Smooth muscle cell (in vitro differentiated cells): ENCODE measurements around the gene HMX2. TPM values are rescaled to one million over a fixed set of nuclear protein-coding genes. Genes with fewer than 3 reads are reported as not detected.
"Not testable (repeated sequence)": the region's sequence is repeated elsewhere in the genome, so short reads cannot be mapped to it uniquely, and the experiment has no call there.

Experiments used
- DNase-seq: peaks from one replicate; lab custom pipeline; 2025; ENCODE audit not compliant: unreplicated experiment; lab: John Stamatoyannopoulos, UW
- H2AFZ ChIP-seq: fragments of 200-600 bp; sonication (generic); 2 replicates; pipeline ENCODE4 v1.6.0; 2016; ENCODE audit warnings: antibody characterized with exemption, low read depth, mild to moderate bottlenecking
- H3F3A ChIP-seq: fragments of 200-600 bp; sonication (generic); 2 replicates; pipeline ENCODE4 v1.6.0; 2017; ENCODE audit warnings: antibody characterized with exemption, low read depth
- H3K27ac ChIP-seq: fragments of 200-600 bp; sonication (generic); 2 replicates; pipeline ENCODE4 v1.5.1; 2016; ENCODE audit warnings: low read depth, mild to moderate bottlenecking
- H3K27me3 ChIP-seq: fragments of 200-600 bp; sonication (generic); 2 replicates; pipeline ENCODE4 v1.6.1; 2016; ENCODE audit warnings: low read depth, mild to moderate bottlenecking
- H3K36me3 ChIP-seq: fragments of 200-600 bp; sonication (generic); 2 replicates; pipeline ENCODE4 v1.5.1; 2016; ENCODE audit warnings: low read depth
- H3K4me1 ChIP-seq: fragments of 200-600 bp; sonication (generic); 2 replicates; pipeline ENCODE4 v1.5.1; 2016; ENCODE audit warnings: low read depth
- H3K4me2 ChIP-seq: fragments of 200-600 bp; sonication (generic); 2 replicates; pipeline ENCODE4 v1.6.0; 2016; ENCODE audit warnings: mild to moderate bottlenecking
- H3K4me3 ChIP-seq: fragments of 200-600 bp; sonication (generic); 2 replicates; pipeline ENCODE4 v1.5.1; 2016; ENCODE audit warnings: mild to moderate bottlenecking
- H3K79me2 ChIP-seq: fragments of 200-600 bp; sonication (generic); 2 replicates; pipeline ENCODE4 v1.6.0; 2016; ENCODE audit warnings: low read depth, mild to moderate bottlenecking
- H3K9ac ChIP-seq: fragments of 200-600 bp; sonication (generic); 2 replicates; pipeline ENCODE4 v1.6.0; 2016; ENCODE audit warnings: low read depth
- H3K9me3 ChIP-seq: fragments of 200-600 bp; sonication (generic); replicated peaks from 2 replicates; pipeline ENCODE4 v1.5.1; 2016; ENCODE audit warnings: low read depth
- H4K20me1 ChIP-seq: fragments of 200-600 bp; sonication (generic); 2 replicates; pipeline ENCODE4 v1.6.0; 2016; ENCODE audit warnings: low read depth
- CTCF ChIP-seq: fragments of 200-600 bp; sonication (generic); IDR thresholded peaks from 2 replicates; pipeline ENCODE4 v1.5.1; 2017; ENCODE audit warnings: borderline replicate concordance, mild to moderate bottlenecking, antibody characterized with exemption; ENCODE audit not compliant: insufficient read depth, poor library complexity, severe bottlenecking
- WGBS: methylation state at CpG from one replicate; pipeline ENCODE4 v1.1.7; 2016; ENCODE audit warnings: low lambda C conversion rate; 5-methylcytosine and 5-hydroxymethylcytosine counted together
- polyA plus RNA-seq: library from polyadenylated mRNA; unstranded; fragments of >200 nt; fragmentation: Nextera tagmentation; extraction: Ambion mirVana; gene quantifications from 2 replicates; pipeline ENCODE4 v1.2.1, GENCODE V29; 2016
- total RNA-seq: library from RNA; depleted of rRNA; stranded (reverse); fragments of >200 nt; gene quantifications from 2 replicates; pipeline ENCODE4 v1.2.3, GENCODE V29; 2014

Gene HMX2
- total and polyA plus RNA-seq, 2 experiments from 2014 or later = not detected

GRCh38 chr10:123166618-123167017 is 18.7 kb downstream of the HMX2 start:
- 100% methylated on average over 2 of the region's 2 CpGs for WGBS
- Histone ChIP-seq H3K4me1 (no peaks in the 10 kb centered on the region), H3K36me3 (peaks cover 28% of the 10 kb centered on the region)

GRCh38 chr10:123170961-123171360 is 23.0 kb downstream of the HMX2 start:
- H3K79me2 ChIP-seq = no peaks in the 10 kb centered on the region
- H3F3A ChIP-seq = no peaks in the 10 kb centered on the region
- no peak overlapping the region for H2AFZ ChIP-seq
- TF ChIP-seq CTCF = no peak
- H4K20me1 ChIP-seq = peaks cover 14% of the 10 kb centered on the region
- no peaks in the 10 kb centered on the region for H3K36me3 ChIP-seq
- DNase-seq = no peak
- no peak overlapping the region for H3K9ac ChIP-seq
- H3K27me3 ChIP-seq = no peaks in the 10 kb centered on the region
- H3K4me3 ChIP-seq = no peak overlapping the region
- no peaks in the 10 kb centered on the region for H3K4me1 ChIP-seq
- 96% methylated on average over 4 of the region's 4 CpGs for WGBS
- no peak overlapping the region for H3K4me2 ChIP-seq
- no peak overlapping the region for H3K27ac ChIP-seq
- no peaks in the 10 kb centered on the region for H3K9me3 ChIP-seq

More at GRCh38 chr10:123166618-123167017, 18.7 kb downstream of the HMX2 start:
- H2AFZ ChIP-seq = no peak overlapping the region
- no peak overlapping the region for H3K27ac ChIP-seq
- no peaks in the 10 kb centered on the region for H3F3A ChIP-seq
- no peak overlapping the region for H3K9ac ChIP-seq
- no peak overlapping the region for H3K4me2 ChIP-seq
- no peaks in the 10 kb centered on the region for H3K27me3 ChIP-seq
- no peak for DNase-seq
- no peaks in the 10 kb centered on the region for H3K9me3 ChIP-seq
- TF ChIP-seq CTCF = no peak
- H4K20me1 ChIP-seq = peaks cover 43% of the 10 kb centered on the region
- no peak overlapping the region for H3K4me3 ChIP-seq
- peaks cover 4% of the 10 kb centered on the region for H3K79me2 ChIP-seq

DNA sequence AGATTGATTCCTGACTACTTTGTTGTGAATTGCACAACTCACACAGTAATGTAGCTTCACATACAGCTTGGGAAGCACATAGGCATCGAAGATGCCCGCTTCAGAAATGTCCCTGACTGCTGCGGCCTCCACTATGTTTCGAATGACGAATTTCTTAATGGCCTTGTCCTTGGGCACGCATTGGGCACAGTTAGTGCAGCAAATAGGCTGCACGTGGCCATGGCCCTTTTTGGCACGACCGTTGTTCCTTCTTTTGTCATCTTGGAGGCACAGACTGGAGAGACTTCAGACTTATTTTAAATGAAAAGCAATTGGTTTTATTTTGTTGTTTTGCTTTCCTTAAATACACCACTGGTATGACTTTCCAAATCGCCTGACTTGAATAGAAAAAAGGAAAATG is 23.7 kb downstream of the HMX2 start:
- not testable (repeated sequence) for H3F3A ChIP-seq, H3K4me1 ChIP-seq, H3K9me3 ChIP-seq, H2AFZ ChIP-seq, H4K20me1 ChIP-seq, H3K9ac ChIP-seq, H3K4me3 ChIP-seq, H3K4me2 ChIP-seq, H3K27ac ChIP-seq, H3K36me3 ChIP-seq, H3K27me3 ChIP-seq, H3K79me2 ChIP-seq, DNase-seq
- 96% methylated on average over 10 of the region's 10 CpGs for WGBS

- Histone ChIP-seq H3K4me2 (no peak overlapping the region), H3K4me3 (no peak overlapping the region), H3K9ac (no peak overlapping the region), H3K27ac (no peak overlapping the region), H3K9me3 (no peaks in the 10 kb centered on the region), H3K36me3 (no peaks in the 10 kb centered on the region), H3K4me1 (no peaks in the 10 kb centered on the region), H2AFZ (no peak overlapping the region), H3K27me3 (no peaks in the 10 kb centered on the region), H4K20me1 (no peaks in the 10 kb centered on the region), H3F3A (no peaks in the 10 kb centered on the region), H3K79me2 (no peaks in the 10 kb centered on the region)
- no peak for TF ChIP-seq CTCF
- DNase-seq = no peak
- 91% methylated on average over 9 of the region's 9 CpGs for WGBS
Observed at GRCh38 chr10:123175389-123176387, 27.8 kb downstream of the HMX2 start.

GRCh38 chr10:123178390-123178789 is 30.5 kb downstream of the HMX2 start:
- not testable (repeated sequence) for H3K36me3 ChIP-seq, H3K9ac ChIP-seq, H3K4me2 ChIP-seq, H3K9me3 ChIP-seq, H3K27me3 ChIP-seq, H2AFZ ChIP-seq, H3K4me1 ChIP-seq, H3F3A ChIP-seq, H3K79me2 ChIP-seq, H4K20me1 ChIP-seq, H3K27ac ChIP-seq, H3K4me3 ChIP-seq, DNase-seq
- 94% methylated on average over 4 of the region's 4 CpGs for WGBS
